Panc1 (cell line): ENCODE measurements around the gene PCGF6.

Experiments
- CTCF ChIP-seq: fragments of 450-650 bp; IDR thresholded peaks from 2 replicates; pipeline ENCODE4 v1.5.1; 2017; ENCODE audit warnings: mild to moderate bottlenecking
- REST ChIP-seq, 2 experiments: IDR thresholded peaks; 2 replicates each; pipeline ENCODE4 v1.6.1; 2011 to 2012; ENCODE audit warnings: low read depth in 2 of 2, control low read depth in 1 of 2, low read length in 1 of 2, mild to moderate bottlenecking in 1 of 2, moderate library complexity in 1 of 2; ENCODE audit not compliant: insufficient read depth in 1 of 2
- SIN3A ChIP-seq: IDR thresholded peaks from 2 replicates; pipeline ENCODE4 v1.6.1; 2012; ENCODE audit warnings: low read depth, mild to moderate bottlenecking, low read length, moderate library complexity, borderline replicate concordance; ENCODE audit not compliant: insufficient read depth

- no peak for TF ChIP-seq CTCF
- TF ChIP-seq REST (IDR thresholded peaks at IDR 0.05; ENCODE audit: insufficient read depth in 1 of 2, low read depth in 2 of 2, low read length in 1 of 2): no peak
- no peak for TF ChIP-seq SIN3A
These were observed 44.8 kb upstream of the PCGF6 start for GRCh38 chr10:103395754-103396066.
